ENCODE results near the gene DDIAS.
"Not testable (repeated sequence)": the region's sequence is repeated elsewhere in the genome, so short reads cannot be mapped to it uniquely, and the experiment has no call there.

DNA sequence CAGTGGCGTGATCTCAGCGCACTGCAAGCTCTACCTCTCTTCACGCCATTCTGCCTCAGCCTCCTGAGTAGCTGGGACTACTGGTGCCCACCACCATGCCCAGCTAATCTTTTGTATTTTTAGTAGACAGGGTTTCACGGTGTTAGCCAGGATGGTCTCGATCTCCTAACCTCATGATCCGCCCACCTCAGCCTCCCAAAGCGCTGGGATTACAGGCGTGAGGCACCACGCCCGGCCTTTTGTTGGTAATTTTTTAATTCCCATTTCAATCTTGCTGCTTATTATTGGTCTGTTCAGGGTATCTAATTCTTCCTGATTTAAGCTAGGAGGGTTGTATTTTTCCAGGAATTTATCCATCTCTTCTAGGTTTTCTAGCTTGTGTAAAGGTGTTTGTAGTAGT is 18.2 kb downstream of the DDIAS start:
- TF ChIP-seq, protein P1, sequence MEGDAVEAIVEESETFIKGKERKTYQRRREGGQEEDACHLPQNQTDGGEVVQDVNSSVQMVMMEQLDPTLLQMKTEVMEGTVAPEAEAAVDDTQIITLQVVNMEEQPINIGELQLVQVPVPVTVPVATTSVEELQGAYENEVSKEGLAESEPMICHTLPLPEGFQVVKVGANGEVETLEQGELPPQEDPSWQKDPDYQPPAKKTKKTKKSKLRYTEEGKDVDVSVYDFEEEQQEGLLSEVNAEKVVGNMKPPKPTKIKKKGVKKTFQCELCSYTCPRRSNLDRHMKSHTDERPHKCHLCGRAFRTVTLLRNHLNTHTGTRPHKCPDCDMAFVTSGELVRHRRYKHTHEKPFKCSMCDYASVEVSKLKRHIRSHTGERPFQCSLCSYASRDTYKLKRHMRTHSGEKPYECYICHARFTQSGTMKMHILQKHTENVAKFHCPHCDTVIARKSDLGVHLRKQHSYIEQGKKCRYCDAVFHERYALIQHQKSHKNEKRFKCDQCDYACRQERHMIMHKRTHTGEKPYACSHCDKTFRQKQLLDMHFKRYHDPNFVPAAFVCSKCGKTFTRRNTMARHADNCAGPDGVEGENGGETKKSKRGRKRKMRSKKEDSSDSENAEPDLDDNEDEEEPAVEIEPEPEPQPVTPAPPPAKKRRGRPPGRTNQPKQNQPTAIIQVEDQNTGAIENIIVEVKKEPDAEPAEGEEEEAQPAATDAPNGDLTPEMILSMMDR (IDR thresholded peaks at IDR 0.05): not testable (repeated sequence)
- not testable (repeated sequence) for TF ChIP-seq POLR2A (IDR thresholded peaks at IDR 0.05)

All from lower leg skin (tissue), 3 donors.